22Rv1 (cell line): ENCODE results near the gene PAPPA.

Experiments
- ZFX ChIP-seq: fragments of 450-650 bp; IDR thresholded peaks from 2 replicates; pipeline ENCODE4 v1.6.1; 2017; ENCODE audit warnings: antibody characterized with exemption, borderline replicate concordance
- TF ChIP-seq, protein P1 (sequence below): fragments of 450-650 bp; IDR thresholded peaks from 2 replicates; pipeline ENCODE4 v1.5.1; 2017; ENCODE audit warnings: mild to moderate bottlenecking

DNA sequence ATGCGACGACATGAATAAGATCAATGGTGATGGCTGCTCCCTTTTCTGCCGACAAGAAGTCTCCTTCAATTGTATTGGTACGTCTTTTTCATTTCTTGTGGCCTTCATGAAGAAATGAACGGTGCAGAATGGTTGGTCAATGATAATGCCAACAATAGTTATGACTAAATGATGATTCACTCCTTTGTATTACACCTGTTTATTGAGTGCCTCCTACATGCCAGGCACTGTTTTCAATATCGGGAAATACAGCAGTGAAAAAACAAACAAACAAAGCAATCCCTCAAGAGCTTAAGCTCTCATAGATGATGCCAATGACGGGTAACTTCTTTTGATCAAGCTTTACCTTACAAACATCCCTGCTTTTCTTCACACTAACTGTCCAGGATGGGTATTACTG, 117.7 kb downstream of the PAPPA start:
- TF ChIP-seq, protein P1, sequence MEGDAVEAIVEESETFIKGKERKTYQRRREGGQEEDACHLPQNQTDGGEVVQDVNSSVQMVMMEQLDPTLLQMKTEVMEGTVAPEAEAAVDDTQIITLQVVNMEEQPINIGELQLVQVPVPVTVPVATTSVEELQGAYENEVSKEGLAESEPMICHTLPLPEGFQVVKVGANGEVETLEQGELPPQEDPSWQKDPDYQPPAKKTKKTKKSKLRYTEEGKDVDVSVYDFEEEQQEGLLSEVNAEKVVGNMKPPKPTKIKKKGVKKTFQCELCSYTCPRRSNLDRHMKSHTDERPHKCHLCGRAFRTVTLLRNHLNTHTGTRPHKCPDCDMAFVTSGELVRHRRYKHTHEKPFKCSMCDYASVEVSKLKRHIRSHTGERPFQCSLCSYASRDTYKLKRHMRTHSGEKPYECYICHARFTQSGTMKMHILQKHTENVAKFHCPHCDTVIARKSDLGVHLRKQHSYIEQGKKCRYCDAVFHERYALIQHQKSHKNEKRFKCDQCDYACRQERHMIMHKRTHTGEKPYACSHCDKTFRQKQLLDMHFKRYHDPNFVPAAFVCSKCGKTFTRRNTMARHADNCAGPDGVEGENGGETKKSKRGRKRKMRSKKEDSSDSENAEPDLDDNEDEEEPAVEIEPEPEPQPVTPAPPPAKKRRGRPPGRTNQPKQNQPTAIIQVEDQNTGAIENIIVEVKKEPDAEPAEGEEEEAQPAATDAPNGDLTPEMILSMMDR = no peak
- no peak for TF ChIP-seq ZFX
